Upper lobe of right lung (tissue), 1 donor: ENCODE measurements around the gene TRIM45. TPM values are rescaled to one million over a fixed set of nuclear protein-coding genes. Genes with fewer than 3 reads are reported as not detected.
"Not testable (repeated sequence)": the region's sequence is repeated elsewhere in the genome, so short reads cannot be mapped to it uniquely, and the experiment has no call there.

Experiments used
- ATAC-seq: fragments of 200-7000 bp; cut with Tn5 transposase; one replicate; pipeline ENCODE4 v1.9.1; 2020; ENCODE audit warnings: mild to moderate bottlenecking, moderate library complexity
- DNase-seq: peaks from one replicate; pipeline ENCODE4 v3.0.0-alpha.2; 2020
- H3K27ac ChIP-seq: fragments of 200-600 bp; one replicate; pipeline ENCODE4 v1.8.0; 2022
- H3K27me3 ChIP-seq: fragments of 200-600 bp; one replicate; pipeline ENCODE4 v1.8.0; 2022; ENCODE audit warnings: mild to moderate bottlenecking
- H3K36me3 ChIP-seq: fragments of 200-600 bp; one replicate; pipeline ENCODE4 v1.8.0; 2022
- H3K4me1 ChIP-seq: fragments of 200-600 bp; one replicate; pipeline ENCODE4 v1.8.0; 2022
- H3K4me3 ChIP-seq: fragments of 200-600 bp; one replicate; pipeline ENCODE4 v1.8.0; 2022; ENCODE audit warnings: mild to moderate bottlenecking
- H3K9me3 ChIP-seq: fragments of 200-600 bp; one replicate; pipeline ENCODE4 v1.8.0; 2022
- intact Hi-C: fragments of 100-400 bp; cut with DNase I; formaldehyde crosslinking; loops from one replicate; pipeline ENCODE4 v1.11.0; 2022
- total RNA-seq: library from RNA; stranded (reverse); fragmentation: NEBNext Ultra II Directional; extraction: Animal tissue kit (Norgen Biotek cat#: 25700); gene quantifications from one replicate; pipeline ENCODE4 v1.2.1, GENCODE V29; 2021
- TF ChIP-seq, protein P1 (sequence below): fragments of 200-600 bp; IDR thresholded peaks from one replicate; pipeline ENCODE4 v1.8.0; 2022; ENCODE audit warnings: antibody characterized with exemption
- donor health status: DM: no; HTN: yes; CAD: no; lungs with severe emphysema.

TRIM45 gene
- total RNA-seq, 1 donor from 2014 or later, result 1.7 TPM

DNA sequence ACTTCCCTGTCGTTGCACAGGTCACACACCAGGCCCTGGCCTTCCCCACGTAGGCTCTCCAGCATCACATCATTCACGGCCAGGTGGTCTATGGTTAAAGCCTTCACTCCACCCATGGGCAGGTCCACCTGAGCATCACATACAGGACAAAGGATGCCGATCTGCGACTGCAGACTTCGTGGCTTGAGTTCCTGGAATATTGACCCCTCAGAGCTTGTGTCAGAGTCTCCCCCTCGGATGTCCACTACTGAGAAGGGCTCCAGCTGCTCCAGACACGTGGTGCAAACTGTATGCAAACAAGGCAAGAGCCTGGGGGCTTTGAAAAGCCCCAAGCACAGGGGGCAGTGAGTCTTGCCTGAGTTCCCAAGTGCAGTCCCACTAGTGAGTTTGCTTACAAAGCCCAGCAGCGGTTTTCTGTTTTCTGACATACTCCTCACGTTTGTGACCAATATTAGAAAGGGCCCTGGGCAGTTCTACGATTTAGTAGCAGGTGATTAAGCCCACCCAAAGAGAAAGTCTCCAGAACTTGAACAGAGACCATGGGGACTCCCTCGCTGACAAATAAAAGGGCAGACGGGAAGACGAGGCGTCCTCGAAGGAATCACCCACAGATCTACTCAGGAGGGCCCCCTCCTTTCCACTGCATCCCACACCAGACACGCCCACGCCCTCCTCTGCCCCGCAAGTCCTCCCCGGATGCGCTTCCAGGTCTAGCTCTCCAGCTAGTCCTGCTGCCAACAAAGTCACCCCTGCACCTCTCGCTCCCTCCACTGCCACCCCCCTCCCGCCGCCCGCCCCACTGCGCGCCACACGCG is 568 bp downstream of the TRIM45 start:
- intact Hi-C loops, result no loop called here
- TF ChIP-seq, protein P1, sequence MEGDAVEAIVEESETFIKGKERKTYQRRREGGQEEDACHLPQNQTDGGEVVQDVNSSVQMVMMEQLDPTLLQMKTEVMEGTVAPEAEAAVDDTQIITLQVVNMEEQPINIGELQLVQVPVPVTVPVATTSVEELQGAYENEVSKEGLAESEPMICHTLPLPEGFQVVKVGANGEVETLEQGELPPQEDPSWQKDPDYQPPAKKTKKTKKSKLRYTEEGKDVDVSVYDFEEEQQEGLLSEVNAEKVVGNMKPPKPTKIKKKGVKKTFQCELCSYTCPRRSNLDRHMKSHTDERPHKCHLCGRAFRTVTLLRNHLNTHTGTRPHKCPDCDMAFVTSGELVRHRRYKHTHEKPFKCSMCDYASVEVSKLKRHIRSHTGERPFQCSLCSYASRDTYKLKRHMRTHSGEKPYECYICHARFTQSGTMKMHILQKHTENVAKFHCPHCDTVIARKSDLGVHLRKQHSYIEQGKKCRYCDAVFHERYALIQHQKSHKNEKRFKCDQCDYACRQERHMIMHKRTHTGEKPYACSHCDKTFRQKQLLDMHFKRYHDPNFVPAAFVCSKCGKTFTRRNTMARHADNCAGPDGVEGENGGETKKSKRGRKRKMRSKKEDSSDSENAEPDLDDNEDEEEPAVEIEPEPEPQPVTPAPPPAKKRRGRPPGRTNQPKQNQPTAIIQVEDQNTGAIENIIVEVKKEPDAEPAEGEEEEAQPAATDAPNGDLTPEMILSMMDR, result no peak
- DNase-seq, result no peak
- H3K4me1 ChIP-seq, result peaks cover 5% of the 10 kb centered on the region
- no peaks in the 10 kb centered on the region for H3K27me3 ChIP-seq
- H3K4me3 ChIP-seq, result peak overlapping the region; percentile 88
- no peaks in the 10 kb centered on the region for H3K36me3 ChIP-seq
- no peaks in the 10 kb centered on the region for H3K9me3 ChIP-seq
- H3K27ac ChIP-seq, result peak overlapping the region; percentile 93
- peak; percentile 44 for ATAC-seq

- H3K4me3 ChIP-seq, H3K4me1 ChIP-seq, intact Hi-C loops, ATAC-seq, H3K27me3 ChIP-seq, H3K9me3 ChIP-seq, H3K36me3 ChIP-seq, H3K27ac ChIP-seq, DNase-seq: not testable (repeated sequence)
Measured at GRCh38 chr1:117119144-117119543, 2.4 kb downstream of the TRIM45 start.

DNA sequence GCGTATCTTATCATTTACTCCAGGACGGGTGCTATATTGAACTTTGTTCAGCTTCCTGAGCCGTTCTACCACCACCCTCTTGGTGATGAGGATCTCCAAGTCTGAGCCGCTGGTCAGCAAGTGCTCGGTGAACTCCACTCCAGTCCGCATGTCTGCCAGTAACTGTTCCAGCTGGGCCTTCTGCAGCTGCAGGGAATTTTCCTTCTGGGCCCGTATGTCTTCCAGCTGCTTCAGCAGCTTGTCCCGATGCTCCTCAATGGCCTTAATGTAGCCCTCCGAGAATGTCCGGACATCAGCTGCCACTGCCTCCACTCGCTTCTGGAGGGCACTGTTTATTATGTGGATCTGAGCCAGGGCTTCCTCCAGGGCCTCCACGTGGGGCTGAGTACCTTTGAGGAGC is 3.4 kb downstream of the TRIM45 start:
- H3K36me3 ChIP-seq, result peaks cover 5% of the 10 kb centered on the region
- H3K27ac ChIP-seq, result no peak overlapping the region
- no peaks in the 10 kb centered on the region for H3K27me3 ChIP-seq
- ATAC-seq, result no peak
- no peak overlapping the region for H3K4me3 ChIP-seq
- TF ChIP-seq, protein P1, result no peak
- H3K9me3 ChIP-seq, result no peaks in the 10 kb centered on the region
- intact Hi-C loops, result no loop called here
- H3K4me1 ChIP-seq, result peaks cover 5% of the 10 kb centered on the region
- no peak for DNase-seq

GRCh38 chr1:117117697-117118096 is 3.9 kb downstream of the TRIM45 start:
- Histone ChIP-seq H3K27me3 (no peaks in the 10 kb centered on the region), H3K4me1 (peaks cover 5% of the 10 kb centered on the region), H3K9me3 (no peaks in the 10 kb centered on the region), H3K27ac (no peak overlapping the region), H3K4me3 (no peak overlapping the region), H3K36me3 (peaks cover 5% of the 10 kb centered on the region)
- DNase-seq (no peak), ATAC-seq (no peak)
- TF ChIP-seq, protein P1, result no peak
- intact Hi-C loops, result no loop called here

DNA sequence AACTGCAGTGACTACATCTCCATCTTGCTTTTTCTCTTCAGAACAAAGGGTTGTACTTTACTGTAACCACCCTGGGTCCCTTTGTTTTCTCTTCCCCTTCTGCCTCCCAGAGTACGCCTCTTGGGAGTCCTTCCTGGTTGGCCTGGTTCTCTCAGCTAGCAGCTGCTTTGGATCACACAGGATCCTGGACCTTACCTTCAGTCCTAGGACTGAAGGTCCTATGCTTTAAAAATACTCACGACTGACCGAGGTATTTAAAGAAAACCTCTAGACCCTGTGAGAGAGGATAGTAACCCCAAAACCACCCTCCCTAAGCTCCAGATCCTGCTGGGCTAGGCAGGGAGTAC is 4.8 kb downstream of the TRIM45 start:
- Histone ChIP-seq H3K27ac (no peak overlapping the region), H3K9me3 (no peaks in the 10 kb centered on the region)
- intact Hi-C loops, result no loop called here

GRCh38 chr1:117116090-117116783 is 5.3 kb downstream of the TRIM45 start:
- ATAC-seq, result no peak
- Histone ChIP-seq H3K36me3 (peaks cover 5% of the 10 kb centered on the region), H3K4me3 (no peak overlapping the region), H3K9me3 (no peaks in the 10 kb centered on the region), H3K4me1 (peaks cover 5% of the 10 kb centered on the region), H3K27me3 (no peaks in the 10 kb centered on the region), H3K27ac (no peak overlapping the region)
- no peak for DNase-seq
- intact Hi-C loops, result no loop called here
- TF ChIP-seq, protein P1, result no peak

More for the DNA sequence above, 4.8 kb downstream of the TRIM45 start:
- no peak overlapping the region for H3K4me3 ChIP-seq
- TF ChIP-seq, protein P1, result no peak
- DNase-seq, result no peak
- H3K27me3 ChIP-seq, result no peaks in the 10 kb centered on the region
- no peak for ATAC-seq
- peaks cover 5% of the 10 kb centered on the region for H3K36me3 ChIP-seq
- peaks cover 5% of the 10 kb centered on the region for H3K4me1 ChIP-seq
